ENCODE measurements around the gene RAMP2. TPM values are rescaled to one million over a fixed set of nuclear protein-coding genes. Genes with fewer than 3 reads are reported as not detected.

RAMP2 gene
- total and polyA plus RNA-seq, 2 of the 13 experiments (the other 11 are each of a cell fraction or from before 2014, with no cell fraction given), result 1.4 to 5.2 TPM

GRCh38 chr17:42798383-42799380 lies 37.7 kb downstream of the RAMP2 start, which contains the start of the genes CNTD1 and COA3 (continued):
- peak; percentile 70; the same call in 1 of the 2 replicates for TF ChIP-seq PRDM10 (CRISPR knock-in tag; IDR thresholded peaks at IDR 0.05; ENCODE audit: low read depth)
- TF ChIP-seq ZNF414 (CRISPR knock-in tag; IDR thresholded peaks at IDR 0.05), result no peak; the same call in 1 of the 2 replicates
- TF ChIP-seq SUZ12 (IDR thresholded peaks at IDR 0.05; ENCODE audit: low read depth, low read length), result peak; percentile 84
- no peak for TF ChIP-seq THAP8 (CRISPR knock-in tag; IDR thresholded peaks at IDR 0.05; ENCODE audit: borderline replicate concordance)
- peak; percentile 90 for TF ChIP-seq PHF5A (CRISPR knock-in tag; IDR thresholded peaks at IDR 0.05; ENCODE audit: low read depth, unreplicated experiment)
- peak; percentile 83; the same call in 1 of the 2 replicates for TF ChIP-seq GTF3A (CRISPR knock-in tag; conservative IDR thresholded peaks at IDR 0.05)
- peak; percentile 94; the same call in 1 of the 2 replicates for TF ChIP-seq YEATS4 (CRISPR knock-in tag; IDR thresholded peaks at IDR 0.05; ENCODE audit: borderline replicate concordance)
- no peak for TF ChIP-seq TERF1 (CRISPR knock-in tag; IDR thresholded peaks at IDR 0.05)
- peak; percentile 62; the same call in 1 of the 2 replicates for TF ChIP-seq MAZ (IDR thresholded peaks at IDR 0.05; ENCODE audit: borderline replicate concordance, low read depth, low read length)
- TF ChIP-seq MAZ (CRISPR knock-in tag; IDR thresholded peaks at IDR 0.05; ENCODE audit: low read depth), result peak; percentile 93
- peak; percentile 84; the same call in 1 of the 2 replicates for TF ChIP-seq HNRNPL (IDR thresholded peaks at IDR 0.05; ENCODE audit: low read depth, low read length)
- TF ChIP-seq AHDC1 (CRISPR knock-in tag; IDR thresholded peaks at IDR 0.05; ENCODE audit: borderline replicate concordance), result no peak; the same call in 1 of the 2 replicates
- TF ChIP-seq ZEB1 (IDR thresholded peaks at IDR 0.05; ENCODE audit: insufficient replicate concordance, low read depth), result peak; percentile 14
- TF ChIP-seq ZNF230 (CRISPR knock-in tag; IDR thresholded peaks at IDR 0.05), result peak; percentile 26
- TF ChIP-seq SP4 (CRISPR knock-in tag; IDR thresholded peaks at IDR 0.05), result peak; percentile 75; the same call in 1 of the 2 replicates
